Sigmoid colon (tissue), 7 donors: ENCODE data around the gene ATXN7. TPM values are rescaled to one million over a fixed set of nuclear protein-coding genes. Genes with fewer than 3 reads are reported as not detected.

Experiments used
- DNase-seq: peaks from one replicate; pipeline ENCODE4 v3.0.0-alpha.2; 2019
- H3K27ac ChIP-seq, 4 donors: fragments of 200-600 bp; sonication (generic); one replicate each; pipeline ENCODE4 v1.5.1; 2016 to 2019; ENCODE audit warnings: mild to moderate bottlenecking in 1 of 4
- H3K27me3 ChIP-seq, 3 donors: fragments of 200-600 bp; sonication (generic); one replicate each; pipeline ENCODE4 v1.5.1; 2019; ENCODE audit warnings: mild to moderate bottlenecking in 1 of 3
- H3K36me3 ChIP-seq, 4 donors: fragments of 200-600 bp; sonication (generic); one replicate each; pipeline ENCODE4 v1.5.1; 2016 to 2019
- H3K4me1 ChIP-seq, 4 donors: fragments of 200-600 bp; sonication (generic); one replicate each; pipeline ENCODE4 v1.5.1; 2017 to 2019
- H3K4me3 ChIP-seq, 4 donors: fragments of 200-600 bp; sonication (generic); one replicate each; pipeline ENCODE4 v1.5.1; 2017 to 2019; ENCODE audit warnings: mild to moderate bottlenecking in 2 of 4, moderate library complexity in 1 of 4
- H3K9me3 ChIP-seq, 4 donors: fragments of 200-600 bp in 3 of 4; sonication (generic) in 3 of 4; one replicate each; pipeline versions ENCODE4 v1.5.1 to v1.6.1; 2013 to 2019
- EP300 ChIP-seq, 4 donors: sonication (generic); formaldehyde crosslinking; IDR thresholded peaks; one replicate each; pipeline ENCODE4 v1.6.1; 2017; ENCODE audit warnings: antibody characterized with exemption in 4 of 4
- POLR2A ChIP-seq, 2 donors: fragments of 450-650 bp; IDR thresholded peaks; one replicate each; pipeline ENCODE4 v1.6.1; 2016; ENCODE audit warnings: antibody characterized with exemption in 2 of 2, mild to moderate bottlenecking in 2 of 2, moderate library complexity in 2 of 2
- POLR2AphosphoS5 ChIP-seq, 4 donors: sonication (generic); formaldehyde crosslinking; IDR thresholded peaks; one replicate each; pipeline ENCODE4 v1.6.1; 2017; ENCODE audit warnings: antibody characterized with exemption in 4 of 4
- WGBS, 2 donors: extraction: QIAGEN DNeasy Blood & Tissue Kit; methylation state at CpG; one replicate each; pipeline ENCODE4 v1.1.7; 2013; 5-methylcytosine and 5-hydroxymethylcytosine counted together
- intact Hi-C: fragments of 100-400 bp; cut with DNase I; formaldehyde crosslinking; loops from one replicate; pipeline ENCODE4 v1.15.1; 2023
- polyA plus RNA-seq, 3 donors: library from polyadenylated mRNA; stranded (reverse); fragments of 200-250 nt; gene quantifications; one replicate each; pipeline ENCODE4 v1.2.3, GENCODE V29; 2013
- total RNA-seq, 4 donors: library from RNA; depleted of rRNA; stranded (reverse); fragments of >200 nt; gene quantifications; one replicate each; pipeline ENCODE4 v1.1.0, GENCODE V29; 2016
- TF ChIP-seq, protein P1 (sequence below), 4 experiments: fragments of 450-650 bp in 3 of 4; fragments of 200-600 bp in 1 of 4; IDR thresholded peaks; one replicate each; pipeline ENCODE4 v1.5.1; 2016 to 2019; ENCODE audit warnings: antibody characterized with exemption in 4 of 4, mild to moderate bottlenecking in 3 of 4, moderate library complexity in 2 of 4
- donor health status: healthy with polysubstance abuse.
- donor health status: Bipolar disorder and iron deficiency.
- donor health status: healthy.

The ATXN7 gene
- total and polyA plus RNA-seq, 7 donors: 2.1 to 32.7 (median 17.8) TPM

DNA sequence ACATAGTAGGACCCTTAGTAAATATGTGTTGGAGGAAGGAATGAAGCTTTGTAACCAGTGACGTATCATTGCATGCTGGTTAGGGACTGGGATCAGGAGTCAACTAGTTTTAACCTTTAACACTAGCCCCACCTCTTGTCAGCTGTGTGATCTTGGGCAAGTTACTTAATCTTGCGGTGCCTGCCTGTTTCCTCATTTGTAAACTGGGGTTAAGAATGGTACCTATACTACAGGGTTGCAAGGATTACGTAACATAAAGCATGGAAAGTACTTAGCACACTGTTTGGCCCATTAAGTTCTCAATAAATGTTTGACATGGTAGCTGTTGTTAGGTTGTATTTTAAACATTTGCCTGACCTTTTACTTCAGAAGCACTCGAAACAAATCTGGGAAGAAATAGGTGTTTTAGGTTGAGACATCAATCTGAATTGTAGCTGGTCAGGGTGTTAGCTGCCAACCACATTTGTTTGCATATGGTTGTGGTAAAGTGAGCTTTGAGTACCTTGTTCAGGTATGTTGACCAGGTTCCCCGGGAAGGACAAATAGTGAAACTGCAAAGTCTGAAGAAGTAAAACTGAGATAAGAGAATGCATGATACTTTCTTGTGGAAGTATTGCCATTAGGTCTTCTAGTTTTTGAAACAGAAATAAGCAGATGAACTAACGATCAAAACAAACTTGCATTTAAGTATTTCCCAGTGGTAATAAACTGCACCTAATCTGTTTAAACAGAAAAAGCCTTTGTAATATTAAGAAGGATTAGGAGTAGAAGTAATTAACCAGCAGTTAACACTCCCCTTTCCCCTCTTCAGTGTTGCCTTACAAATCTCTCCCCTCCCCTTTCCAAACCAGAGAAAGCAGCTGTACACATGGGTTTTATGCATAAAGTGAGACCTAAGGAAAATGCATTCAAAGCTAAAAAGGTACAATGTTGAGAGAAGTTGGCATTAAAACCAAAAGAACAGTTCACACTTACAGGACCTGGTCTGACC lies 74.3 kb downstream of the ATXN7 start:
- DNase-seq: no peak
- Histone ChIP-seq H3K27me3 (no peaks in the 10 kb centered on the region), H3K4me3 (no peak overlapping the region), H3K9me3 (no peaks in the 10 kb centered on the region), H3K27ac (no peak overlapping the region), H3K36me3 (no peaks in the 10 kb centered on the region), H3K4me1 (peaks cover 0 to 46% (median 21%) of the 10 kb centered on the region in 4 donors)
- WGBS, 2 donors: 32 to 56% methylated on average over 6 of the region's 6 CpGs
- intact Hi-C loops: no loop called here
- TF ChIP-seq POLR2AphosphoS5 (IDR thresholded peaks at IDR 0.05) (no peak), EP300 (IDR thresholded peaks at IDR 0.05) (no peak), POLR2A (IDR thresholded peaks at IDR 0.05) (no peak)
- TF ChIP-seq, protein P1, sequence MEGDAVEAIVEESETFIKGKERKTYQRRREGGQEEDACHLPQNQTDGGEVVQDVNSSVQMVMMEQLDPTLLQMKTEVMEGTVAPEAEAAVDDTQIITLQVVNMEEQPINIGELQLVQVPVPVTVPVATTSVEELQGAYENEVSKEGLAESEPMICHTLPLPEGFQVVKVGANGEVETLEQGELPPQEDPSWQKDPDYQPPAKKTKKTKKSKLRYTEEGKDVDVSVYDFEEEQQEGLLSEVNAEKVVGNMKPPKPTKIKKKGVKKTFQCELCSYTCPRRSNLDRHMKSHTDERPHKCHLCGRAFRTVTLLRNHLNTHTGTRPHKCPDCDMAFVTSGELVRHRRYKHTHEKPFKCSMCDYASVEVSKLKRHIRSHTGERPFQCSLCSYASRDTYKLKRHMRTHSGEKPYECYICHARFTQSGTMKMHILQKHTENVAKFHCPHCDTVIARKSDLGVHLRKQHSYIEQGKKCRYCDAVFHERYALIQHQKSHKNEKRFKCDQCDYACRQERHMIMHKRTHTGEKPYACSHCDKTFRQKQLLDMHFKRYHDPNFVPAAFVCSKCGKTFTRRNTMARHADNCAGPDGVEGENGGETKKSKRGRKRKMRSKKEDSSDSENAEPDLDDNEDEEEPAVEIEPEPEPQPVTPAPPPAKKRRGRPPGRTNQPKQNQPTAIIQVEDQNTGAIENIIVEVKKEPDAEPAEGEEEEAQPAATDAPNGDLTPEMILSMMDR (IDR thresholded peaks at IDR 0.05): no peak

DNA sequence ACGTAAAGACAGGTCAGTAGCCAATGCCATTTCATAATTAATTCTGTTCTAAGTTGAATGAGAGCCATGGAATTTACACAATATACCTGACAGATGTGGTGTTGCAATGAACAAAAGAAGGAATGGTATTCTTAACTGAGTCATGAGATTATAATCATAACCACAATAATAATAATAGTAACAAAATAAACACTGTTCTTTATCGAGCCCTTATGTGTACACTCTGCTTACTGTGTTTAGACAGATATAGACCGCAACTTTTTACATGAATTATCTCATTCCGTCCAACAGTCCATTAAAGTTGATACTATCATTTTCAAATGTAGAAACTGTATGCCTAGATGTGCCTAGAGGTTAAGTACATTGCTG lies 76.7 kb downstream of the ATXN7 start:
- 90 to 92% methylated on average over 4 of the region's 4 CpGs for WGBS, 2 donors

DNA sequence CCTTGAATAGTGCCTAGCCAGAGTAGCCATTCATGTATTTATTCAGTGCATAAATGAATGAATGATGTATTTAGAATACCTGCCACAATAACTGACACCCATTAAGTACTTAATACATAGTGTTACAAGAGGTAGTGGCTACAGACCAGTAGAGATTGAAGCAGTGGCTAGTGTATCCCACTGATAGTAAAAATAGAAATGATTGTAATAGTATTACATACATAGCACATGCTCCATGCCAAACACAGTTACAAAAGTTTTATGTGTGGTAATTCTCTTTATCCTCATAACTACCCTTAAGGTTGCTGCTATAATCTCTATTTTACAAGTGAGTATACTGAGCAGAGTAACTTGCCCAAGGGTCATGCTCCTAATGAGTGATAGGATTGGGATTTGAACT lies 78.9 kb downstream of the ATXN7 start:
- Histone ChIP-seq H3K4me1 (peaks cover 0 to 45% (median 31%) of the 10 kb centered on the region in 4 donors), H3K36me3 (no peaks in the 10 kb centered on the region)
- TF ChIP-seq POLR2A (IDR thresholded peaks at IDR 0.05): no peak
- no peak for TF ChIP-seq EP300 (IDR thresholded peaks at IDR 0.05)
- TF ChIP-seq, protein P1 (IDR thresholded peaks at IDR 0.05): no peak
- TF ChIP-seq POLR2AphosphoS5 (IDR thresholded peaks at IDR 0.05): no peak

More for the DNA sequence above, 76.7 kb downstream of the ATXN7 start:
- H3K4me1 ChIP-seq: peaks cover 0 to 39% (median 22%) of the 10 kb centered on the region in 4 donors
- no peaks in the 10 kb centered on the region for H3K36me3 ChIP-seq
- no peak overlapping the region for H3K4me3 ChIP-seq
- no peak for DNase-seq
- intact Hi-C loops: no loop called here
- no peaks in the 10 kb centered on the region for H3K27me3 ChIP-seq
- TF ChIP-seq POLR2A (IDR thresholded peaks at IDR 0.05): no peak
- TF ChIP-seq EP300 (IDR thresholded peaks at IDR 0.05): no peak
- TF ChIP-seq, protein P1 (IDR thresholded peaks at IDR 0.05): no peak
- TF ChIP-seq POLR2AphosphoS5 (IDR thresholded peaks at IDR 0.05): no peak
- no peak overlapping the region for H3K27ac ChIP-seq
- H3K9me3 ChIP-seq: no peaks in the 10 kb centered on the region

DNA sequence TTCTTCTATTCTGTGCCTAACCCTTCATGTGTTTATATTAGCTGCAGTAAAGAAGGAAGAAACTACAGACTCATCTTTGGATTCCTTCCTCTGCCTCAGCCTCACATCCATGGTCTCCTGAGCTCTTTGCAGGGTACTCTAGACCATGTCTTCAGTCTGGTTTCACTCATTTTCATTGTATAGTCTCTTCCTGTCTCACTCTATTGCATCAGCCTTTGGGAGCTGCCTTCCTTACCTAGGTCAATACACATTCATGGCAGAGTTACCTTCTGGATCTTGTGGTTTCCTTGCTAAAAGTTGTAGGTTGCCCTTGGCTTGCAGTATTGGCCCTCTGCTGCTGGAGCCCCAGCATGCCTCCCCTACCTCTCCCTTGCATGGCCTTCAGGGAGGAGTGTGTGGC lies 80.0 kb downstream of the ATXN7 start:
- intact Hi-C loops: no loop called here
- Histone ChIP-seq H3K4me1 (peaks cover 0 to 45% (median 33%) of the 10 kb centered on the region in 4 donors), H3K36me3 (no peaks in the 10 kb centered on the region), H3K27ac (no peak overlapping the region), H3K27me3 (no peaks in the 10 kb centered on the region), H3K9me3 (no peaks in the 10 kb centered on the region), H3K4me3 (no peak overlapping the region)
- no peak for DNase-seq
- TF ChIP-seq POLR2A (IDR thresholded peaks at IDR 0.05): no peak
- no peak for TF ChIP-seq EP300 (IDR thresholded peaks at IDR 0.05)
- no peak for TF ChIP-seq POLR2AphosphoS5 (IDR thresholded peaks at IDR 0.05)
- TF ChIP-seq, protein P1 (IDR thresholded peaks at IDR 0.05): no peak

More for the DNA sequence above, 78.9 kb downstream of the ATXN7 start:
- no peak overlapping the region for H3K4me3 ChIP-seq
- H3K27ac ChIP-seq: no peak overlapping the region
- intact Hi-C loops: no loop called here
- no peaks in the 10 kb centered on the region for H3K27me3 ChIP-seq
- DNase-seq: no peak
- no peaks in the 10 kb centered on the region for H3K9me3 ChIP-seq
